T-cell (primary cell): ENCODE data around the gene CALCOCO2. TPM values are rescaled to one million over a fixed set of nuclear protein-coding genes. Genes with fewer than 3 reads are reported as not detected.

Source experiments
- ATAC-seq, 4 experiments: fragments of 200-7000 bp in 3 of 4; fragments of 150-1000 bp in 1 of 4; cut with Tn5 transposase; replicated peaks in 1 of 4; 1 replicate in 3 of 4; 2 replicates in 1 of 4; pipeline ENCODE4 v1.10.0; 2021; ENCODE audit warnings: moderate library complexity in 3 of 4, mild to moderate bottlenecking in 2 of 4, moderate number of reproducible peaks in 1 of 4
- CTCF ChIA-PET, 2 donors: fragments of 300-600 bp; sonication (Branson Sonifier 250); formaldehyde crosslinking; loops; one replicate each; lab custom pipeline; 2022; ENCODE audit warnings: antibody characterized with exemption in 2 of 2; lab: Charles Lee
- POLR2A ChIA-PET, 2 donors: fragments of 300-600 bp; sonication (Branson Sonifier 250); formaldehyde crosslinking; loops; one replicate each; lab custom pipeline; 2022; ENCODE audit warnings: antibody characterized with exemption in 2 of 2; lab: Charles Lee
- DNase-seq, 35 experiments: peaks; one replicate each; pipeline versions ENCODE4 v3.0.0 to v3.0.0-alpha.2; 2013 to 2023
- H3K27ac ChIP-seq: one replicate; pipeline ENCODE4 v1.5.1; 2013; ENCODE audit warnings: low read length
- H3K27me3 ChIP-seq, 2 experiments: replicated peaks in 1 of 2; 1 replicate in 1 of 2; 2 replicates in 1 of 2; pipeline versions ENCODE4 v1.6.1 to v1.7.0; 2013; ENCODE audit warnings: low read length in 1 of 2, mixed read lengths in 1 of 2; ENCODE audit not compliant: control insufficient read depth in 2 of 2, insufficient read depth in 2 of 2; ENCODE audit errors: extremely low read depth in 1 of 2
- H3K36me3 ChIP-seq, 2 donors: 1 replicate in 1 of 2; 2 replicates in 1 of 2; pipeline versions ENCODE4 v1.6.1 to v1.7.0; 2013; ENCODE audit warnings: low read length in 1 of 2; ENCODE audit not compliant: control insufficient read depth in 2 of 2, insufficient read depth in 1 of 2; ENCODE audit errors: extremely low read depth in 1 of 2
- H3K4me1 ChIP-seq, 2 experiments: 1 replicate in 1 of 2; 2 replicates in 1 of 2; pipeline versions ENCODE4 v1.6.1 to v1.7.0; 2013; ENCODE audit warnings: low read length in 2 of 2, mixed read lengths in 1 of 2; ENCODE audit not compliant: insufficient read depth in 2 of 2, control insufficient read depth in 1 of 2; ENCODE audit errors: extremely low read depth in 1 of 2
- H3K4me3 ChIP-seq, 2 donors: 1 replicate in 1 of 2; 2 replicates in 1 of 2; pipeline versions ENCODE4 v1.5.1 to v1.7.0; 2013; ENCODE audit warnings: mild to moderate bottlenecking in 2 of 2, low read length in 1 of 2, moderate library complexity in 1 of 2; ENCODE audit not compliant: control insufficient read depth in 1 of 2; ENCODE audit errors: extremely low read depth in 1 of 2
- H3K9me3 ChIP-seq: 2 replicates; pipeline ENCODE4 v1.7.0; 2013
- H3K27ac Mint-ChIP-seq, 2 donors: one replicate each; pipeline ENCODE4 v1.8.0; 2020 to 2021; ENCODE audit warnings: mild to moderate bottlenecking in 2 of 2, mixed read lengths in 2 of 2
- H3K27me3 Mint-ChIP-seq, 2 donors: one replicate each; pipeline ENCODE4 v1.8.0; 2021 to 2022; ENCODE audit warnings: mixed read lengths in 2 of 2
- H3K36me3 Mint-ChIP-seq: one replicate; pipeline ENCODE4 v1.8.0; 2021; ENCODE audit warnings: mixed read lengths
- H3K4me1 Mint-ChIP-seq, 3 donors: one replicate each; pipeline ENCODE4 v1.8.0; 2020 to 2022; ENCODE audit warnings: mixed read lengths in 3 of 3, mild to moderate bottlenecking in 1 of 3
- H3K4me3 Mint-ChIP-seq, 3 donors: one replicate each; pipeline ENCODE4 v1.8.0; 2020 to 2022; ENCODE audit warnings: mild to moderate bottlenecking in 3 of 3, mixed read lengths in 3 of 3, moderate library complexity in 3 of 3
- H3K9me3 Mint-ChIP-seq, 3 donors: one replicate each; pipeline ENCODE4 v1.8.0; 2020 to 2022; ENCODE audit warnings: mixed read lengths in 3 of 3
- WGBS: methylation state at CpG from one replicate; pipeline ENCODE4 v1.1.5; 2013; ENCODE audit warnings: missing lambda C conversion rate; ENCODE audit not compliant: insufficient coverage; 5-methylcytosine and 5-hydroxymethylcytosine counted together
- total RNA-seq, 35 experiments: library from RNA in 6 of 35; stranded (reverse) in 6 of 35; fragments of 120-200 nt in 1 of 35; gene quantifications; one replicate each; pipeline versions ENCODE4 v1.2.1 to v1.2.4 and lab custom pipeline; 2013 to 2026

Gene CALCOCO2
- total RNA-seq, 5 donors from 2014 or later (not counting 1 experiment from before 2014, with no cell fraction given): 103 to 161 (median 129) TPM

- CTCF ChIA-PET: interaction anchor here (0.6 to 1.3 kb wide), 7 partner anchors 11 to 703 kb away, joined by 3 to 6 read pairs (median 4); no protein-coding TSS in a partner anchor
Measured at GRCh38 chr17:48873696-48874443, 43.0 kb downstream of the CALCOCO2 start.

DNA sequence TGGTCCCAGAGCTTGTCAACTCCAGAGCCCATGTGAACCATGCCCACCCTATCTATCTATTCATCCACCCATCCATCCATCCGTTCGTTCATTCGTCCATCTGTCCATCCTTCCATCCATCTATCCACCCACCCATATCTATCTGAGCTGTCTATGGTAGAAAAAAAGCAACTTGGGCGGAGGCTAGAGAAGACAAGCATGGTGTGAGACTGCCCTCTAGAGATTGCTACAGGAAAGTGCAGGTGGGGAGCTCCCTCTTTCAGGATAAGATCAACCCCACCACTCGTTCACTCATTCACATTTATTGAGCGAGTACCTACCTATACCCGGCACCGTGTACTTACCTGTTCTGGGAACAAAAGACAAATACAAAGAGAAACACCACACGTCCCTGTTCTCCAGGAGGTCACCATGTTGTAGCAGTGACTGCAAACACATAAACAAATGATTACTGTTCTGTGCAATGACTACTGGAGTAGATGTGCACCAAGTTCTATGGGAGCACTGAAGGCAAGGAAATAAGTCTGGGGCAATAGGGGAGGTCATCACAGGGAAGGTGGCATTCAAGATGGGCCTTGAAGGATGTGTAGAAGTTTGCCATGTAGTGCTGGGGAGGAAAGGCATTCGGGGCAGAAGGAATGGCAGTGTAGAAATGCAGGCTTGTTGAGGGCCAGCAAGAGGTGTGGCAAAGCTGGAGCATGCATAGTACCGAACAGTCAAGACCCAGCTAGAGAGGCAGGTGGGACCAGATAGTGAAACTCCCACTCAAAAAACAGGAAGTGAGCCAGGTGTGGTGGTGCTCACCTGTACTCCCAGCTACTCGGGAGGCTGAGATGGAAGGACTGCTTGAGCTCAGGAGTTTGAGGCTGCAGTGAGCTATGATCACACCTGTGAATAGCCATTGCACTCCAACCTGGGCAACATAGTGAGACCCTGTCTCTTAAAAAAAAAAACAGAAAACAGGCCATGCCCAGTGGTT, 48.4 kb downstream of the CALCOCO2 start:
- CTCF ChIA-PET: interaction anchor here (0.5 to 3.5 kb wide), 44 partner anchors 8 to 704 kb away, joined by 3 to 96 read pairs (median 5); partner anchors contain the start of genes ATP5MC1 (in 1 of the 2), CALCOCO2 (in 1 of the 2) and TTLL6 (in 1 of the 2)
- Mint-ChIP-seq H3K36me3 (no peaks in the 10 kb centered on the region), H3K4me3 (no peak overlapping the region), H3K27ac (no peak overlapping the region), H3K4me1 (peaks cover 0 to 3% (median 2%) of the 10 kb centered on the region in 3 donors), H3K9me3 (no peaks in the 10 kb centered on the region), H3K27me3 (peaks cover 3% of the 10 kb centered on the region in 2 donors)
- DNase-seq (peak; percentile 17 to 87 (median 44)), ATAC-seq (peak; percentile 82 to 88 (median 86))
- POLR2A ChIA-PET: interaction anchor here in 1 of 2 donors (0.6 kb wide), 1 partner anchor 627 kb away, joined by 3 read pairs; no protein-coding TSS in a partner anchor
- Histone ChIP-seq H3K4me1 (peaks cover 0 to 3% of the 10 kb centered on the region in 2 experiments), H3K4me3 (no peak overlapping the region), H3K9me3 (no peaks in the 10 kb centered on the region), H3K36me3 (no peaks in the 10 kb centered on the region), H3K27ac (no peak overlapping the region), H3K27me3 (peaks cover 0 to 28% of the 10 kb centered on the region in 2 experiments)
- WGBS: 65% methylated on average over 2 of the region's 12 CpGs

More at GRCh38 chr17:48873696-48874443, 43.0 kb downstream of the CALCOCO2 start:
- no peak overlapping the region for H3K4me3 ChIP-seq
- peaks cover 0 to 2% of the 10 kb centered on the region in 2 experiments for H3K4me1 ChIP-seq
- no peaks in the 10 kb centered on the region for H3K36me3 ChIP-seq
- H3K4me1 Mint-ChIP-seq: peaks cover 0 to 4% (median 0%) of the 10 kb centered on the region in 3 donors
- H3K27ac ChIP-seq: no peak overlapping the region
- 61% methylated on average over 2 of the region's 5 CpGs for WGBS
- DNase-seq: no peak
- H3K27me3 Mint-ChIP-seq: peaks cover 3% of the 10 kb centered on the region in 2 donors
- no peak overlapping the region for H3K27ac Mint-ChIP-seq
- ATAC-seq: no peak
- no peaks in the 10 kb centered on the region for H3K9me3 Mint-ChIP-seq
- H3K27me3 ChIP-seq: peaks cover 0 to 18% of the 10 kb centered on the region in 2 experiments
- POLR2A ChIA-PET: interaction anchor here in 1 of 2 donors (1.2 kb wide), 1 partner anchor 10 kb away, joined by 5 read pairs; no protein-coding TSS in a partner anchor
- H3K36me3 Mint-ChIP-seq: no peaks in the 10 kb centered on the region
- no peaks in the 10 kb centered on the region for H3K9me3 ChIP-seq
- H3K4me3 Mint-ChIP-seq: no peak overlapping the region

GRCh38 chr17:48882272-48882671, 51.4 kb downstream of the CALCOCO2 start:
- Histone ChIP-seq H3K4me1 (peaks cover 0 to 11% of the 10 kb centered on the region in 2 experiments), H3K27ac (no peak overlapping the region), H3K27me3 (peaks cover 0 to 30% of the 10 kb centered on the region in 2 experiments), H3K36me3 (no peaks in the 10 kb centered on the region), H3K9me3 (no peaks in the 10 kb centered on the region), H3K4me3 (no peak overlapping the region)
- DNase-seq (no peak), ATAC-seq (no peak)
- no CpG with 5 or more reads among the region's 2 CpGs for WGBS
- no peaks in the 10 kb centered on the region for H3K27me3 Mint-ChIP-seq
- H3K36me3 Mint-ChIP-seq: no peaks in the 10 kb centered on the region
- no peaks in the 10 kb centered on the region for H3K9me3 Mint-ChIP-seq
- ChIA-PET POLR2A (interaction anchor here (0.5 to 0.6 kb wide), 3 partner anchors 21 to 69 kb away, joined by 3 to 6 read pairs (median 4); no protein-coding TSS in a partner anchor), CTCF (interaction anchor here (0.5 to 2.1 kb wide), 10 partner anchors 18 to 1693 kb away, joined by 3 to 10 read pairs (median 4); partner anchors contain the start of gene CDC27 (in 1 of the 2))
- peaks cover 0 to 7% (median 5%) of the 10 kb centered on the region in 3 donors for H3K4me1 Mint-ChIP-seq
- H3K4me3 Mint-ChIP-seq: no peak overlapping the region
- H3K27ac Mint-ChIP-seq: no peak overlapping the region

DNA sequence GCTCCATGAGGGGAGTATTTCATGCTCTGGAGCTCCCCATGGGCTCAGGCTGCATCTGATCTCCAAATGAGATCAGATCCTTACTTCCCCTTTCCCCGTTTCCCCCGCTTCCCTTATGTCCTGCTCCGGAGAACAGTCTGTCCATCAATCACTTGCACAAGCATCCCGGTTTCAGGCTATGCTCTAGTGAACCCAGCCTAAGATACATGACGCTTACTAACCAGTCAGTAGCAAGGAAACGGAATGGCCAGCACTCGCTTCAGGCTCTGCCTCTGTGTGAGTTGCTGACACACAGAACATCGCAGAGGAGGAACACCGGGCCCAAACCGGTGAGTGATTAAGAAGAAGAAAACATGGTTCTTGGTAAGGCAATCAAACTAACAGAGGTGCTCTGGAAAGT, 52.3 kb downstream of the CALCOCO2 start:
- ChIA-PET CTCF (interaction anchor here (0.7 to 2.1 kb wide), 10 partner anchors 11 to 159 kb away, joined by 3 to 18 read pairs (median 6); partner anchors contain the start of genes ATP5MC1 (in 1 of the 2), PRAC2 (in 1 of the 2) and UBE2Z (in 1 of the 2)), POLR2A (no interaction called here)
- no peaks in the 10 kb centered on the region for H3K9me3 Mint-ChIP-seq

GRCh38 chr17:48890086-48890485, 59.3 kb downstream of the CALCOCO2 start:
- H3K4me3 ChIP-seq: no peak overlapping the region
- ChIA-PET POLR2A (no interaction called here), CTCF (interaction anchor here in 1 of 2 donors (2.7 kb wide), 1 partner anchor 11 kb away, joined by 14 read pairs; no protein-coding TSS in a partner anchor)
- H3K4me1 Mint-ChIP-seq: peaks cover 23 to 29% (median 28%) of the 10 kb centered on the region in 3 donors
- no peaks in the 10 kb centered on the region for H3K9me3 ChIP-seq
- no CpG with 5 or more reads among the region's 2 CpGs for WGBS
- no peaks in the 10 kb centered on the region for H3K27me3 Mint-ChIP-seq
- H3K36me3 ChIP-seq: peaks cover 0 to 2% of the 10 kb centered on the region in 2 donors
- peaks cover 4 to 20% of the 10 kb centered on the region in 2 experiments for H3K4me1 ChIP-seq
- no peak overlapping the region for H3K27ac ChIP-seq
- no peak overlapping the region for H3K4me3 Mint-ChIP-seq
- H3K27me3 ChIP-seq: peaks cover 0 to 1% of the 10 kb centered on the region in 2 experiments
- peaks cover 3% of the 10 kb centered on the region for H3K36me3 Mint-ChIP-seq
- H3K9me3 Mint-ChIP-seq: no peaks in the 10 kb centered on the region
- DNase-seq (no peak), ATAC-seq (no peak)
- H3K27ac Mint-ChIP-seq: no peak overlapping the region

More for the DNA sequence above, 52.3 kb downstream of the CALCOCO2 start:
- Mint-ChIP-seq H3K4me3 (no peak overlapping the region), H3K36me3 (no peaks in the 10 kb centered on the region), H3K27ac (no peak overlapping the region), H3K4me1 (peaks cover 0 to 7% (median 5%) of the 10 kb centered on the region in 3 donors), H3K27me3 (no peaks in the 10 kb centered on the region)
- Histone ChIP-seq H3K9me3 (no peaks in the 10 kb centered on the region), H3K27ac (no peak overlapping the region), H3K27me3 (peaks cover 0 to 25% of the 10 kb centered on the region in 2 experiments), H3K4me3 (no peak overlapping the region), H3K4me1 (peaks cover 0 to 11% of the 10 kb centered on the region in 2 experiments), H3K36me3 (no peaks in the 10 kb centered on the region)
- ATAC-seq: no peak
- DNase-seq: no peak
- WGBS: 82% methylated on average over 7 of the region's 10 CpGs
